ENCODE data around the gene PRDM13.

Gene PRDM13

GRCh38 chr6:99606656-99607415 is at the start of gene PRDM13:
TSS of gene PRDM13 (plus strand) at chr6:99606833. CDS start at chr6:99607035, 202 bp downstream.
- no peak within 1 kb of the TSS for H3K4me3 ChIP-seq (ENCODE audit: low read depth, low read length)
- H3K27ac ChIP-seq: no peak within 1 kb of the TSS
- in situ Hi-C loops (cut with HindIII; ENCODE audit: low pct_ligation_motif_present, low sequenced_read_pairs): loop anchor here (25.0 kb wide), 1 partner anchor 855 kb away; the partner anchor contains the start of gene SIM1
- no peak for DNase-seq
- H3K36me3 ChIP-seq (replicated peaks): no peaks in the 10 kb centered on the region
- TF ChIP-seq, protein P1, sequence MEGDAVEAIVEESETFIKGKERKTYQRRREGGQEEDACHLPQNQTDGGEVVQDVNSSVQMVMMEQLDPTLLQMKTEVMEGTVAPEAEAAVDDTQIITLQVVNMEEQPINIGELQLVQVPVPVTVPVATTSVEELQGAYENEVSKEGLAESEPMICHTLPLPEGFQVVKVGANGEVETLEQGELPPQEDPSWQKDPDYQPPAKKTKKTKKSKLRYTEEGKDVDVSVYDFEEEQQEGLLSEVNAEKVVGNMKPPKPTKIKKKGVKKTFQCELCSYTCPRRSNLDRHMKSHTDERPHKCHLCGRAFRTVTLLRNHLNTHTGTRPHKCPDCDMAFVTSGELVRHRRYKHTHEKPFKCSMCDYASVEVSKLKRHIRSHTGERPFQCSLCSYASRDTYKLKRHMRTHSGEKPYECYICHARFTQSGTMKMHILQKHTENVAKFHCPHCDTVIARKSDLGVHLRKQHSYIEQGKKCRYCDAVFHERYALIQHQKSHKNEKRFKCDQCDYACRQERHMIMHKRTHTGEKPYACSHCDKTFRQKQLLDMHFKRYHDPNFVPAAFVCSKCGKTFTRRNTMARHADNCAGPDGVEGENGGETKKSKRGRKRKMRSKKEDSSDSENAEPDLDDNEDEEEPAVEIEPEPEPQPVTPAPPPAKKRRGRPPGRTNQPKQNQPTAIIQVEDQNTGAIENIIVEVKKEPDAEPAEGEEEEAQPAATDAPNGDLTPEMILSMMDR (IDR thresholded peaks at IDR 0.05; ENCODE audit: low read depth, low read length, missing control alignments): no peak
- H3K27me3 ChIP-seq (replicated peaks): peaks cover 98% of the 10 kb centered on the region

DNA sequence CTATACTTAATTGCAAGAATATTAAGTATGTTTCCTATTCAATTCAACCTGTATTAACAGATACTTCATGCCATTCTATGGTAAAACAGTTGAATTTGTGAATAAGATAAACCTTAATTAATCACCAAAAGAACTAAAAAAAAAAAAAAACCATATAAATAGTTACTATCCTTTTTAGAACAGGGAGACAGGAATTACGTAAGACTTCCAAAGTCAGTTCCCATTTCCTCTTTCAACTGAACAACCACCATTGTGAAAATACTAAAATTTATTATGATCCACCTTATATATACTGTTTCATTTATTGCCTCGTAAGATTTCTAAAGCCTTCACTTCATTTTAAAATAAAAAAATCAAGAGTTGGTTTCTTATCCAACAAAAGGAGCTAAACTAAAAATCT is 47.6 kb upstream of the PRDM13 start:
- Histone ChIP-seq H3K27me3 (replicated peaks) (no peaks in the 10 kb centered on the region), H3K4me3 (ENCODE audit: low read depth, low read length) (no peak overlapping the region), H3K27ac (no peak overlapping the region), H3K36me3 (replicated peaks) (peaks cover 25% of the 10 kb centered on the region)
- TF ChIP-seq, protein P1 (IDR thresholded peaks at IDR 0.05; ENCODE audit: low read depth, low read length, missing control alignments): no peak
- in situ Hi-C loops (cut with HindIII; ENCODE audit: low pct_ligation_motif_present, low sequenced_read_pairs): no loop called here
- DNase-seq: no peak

DNA sequence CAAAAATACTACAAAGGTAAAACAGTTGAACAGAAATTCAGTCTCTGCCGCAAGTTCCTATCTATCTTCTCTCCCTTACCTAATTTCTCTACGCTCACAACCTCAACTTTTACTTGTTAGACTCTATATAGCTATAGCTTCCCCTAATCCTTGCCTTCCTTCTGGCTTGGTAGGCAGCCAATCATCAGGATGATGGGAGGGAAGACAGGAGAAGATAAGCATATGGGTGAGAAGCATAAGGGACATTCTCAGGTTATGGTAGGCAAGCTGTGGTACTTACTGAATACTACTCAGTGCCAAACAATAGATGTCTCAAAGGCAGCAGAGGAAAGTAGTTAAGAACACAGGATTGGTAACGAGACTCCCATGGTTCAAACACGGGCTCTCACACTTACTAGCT is 46.0 kb upstream of the PRDM13 start:
- Histone ChIP-seq H3K4me3 (ENCODE audit: low read depth, low read length) (no peak overlapping the region), H3K27me3 (replicated peaks) (no peaks in the 10 kb centered on the region), H3K36me3 (replicated peaks) (peaks cover 16% of the 10 kb centered on the region), H3K27ac (no peak overlapping the region)
- in situ Hi-C loops (cut with HindIII; ENCODE audit: low pct_ligation_motif_present, low sequenced_read_pairs): no loop called here
- TF ChIP-seq, protein P1 (IDR thresholded peaks at IDR 0.05; ENCODE audit: low read depth, low read length, missing control alignments): no peak
- DNase-seq: no peak

DNA sequence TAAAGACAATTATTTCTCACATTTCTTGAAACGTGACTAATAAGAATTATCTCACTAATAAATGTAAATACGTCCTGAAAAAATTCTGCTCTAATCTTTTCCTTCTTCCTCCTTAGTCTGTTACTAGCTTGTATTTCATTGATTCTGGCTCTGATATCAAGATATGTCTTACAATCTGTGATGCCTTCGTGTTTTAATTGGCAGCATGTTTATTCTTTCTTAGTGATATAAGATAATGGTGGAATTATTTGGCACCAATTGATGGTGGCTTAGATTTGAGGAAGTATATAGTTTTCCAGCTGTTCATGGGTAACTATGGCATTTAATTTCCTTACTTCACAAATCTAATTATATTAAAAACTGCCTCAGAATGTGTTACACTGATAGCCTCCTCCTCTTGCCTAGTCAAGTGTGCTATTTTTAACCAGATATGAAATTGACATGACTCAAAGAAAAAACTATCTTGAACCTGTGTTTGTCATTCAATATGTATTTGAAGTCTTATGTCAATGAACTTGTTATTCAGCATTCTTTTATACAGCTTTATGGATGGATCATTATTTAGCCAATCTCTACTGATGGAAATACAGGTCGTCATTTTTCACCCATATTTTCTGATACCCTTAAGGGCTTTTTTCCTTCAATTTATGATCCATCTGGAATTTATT is 43.4 kb upstream of the PRDM13 start:
- in situ Hi-C loops (cut with HindIII; ENCODE audit: low pct_ligation_motif_present, low sequenced_read_pairs): no loop called here

DNA sequence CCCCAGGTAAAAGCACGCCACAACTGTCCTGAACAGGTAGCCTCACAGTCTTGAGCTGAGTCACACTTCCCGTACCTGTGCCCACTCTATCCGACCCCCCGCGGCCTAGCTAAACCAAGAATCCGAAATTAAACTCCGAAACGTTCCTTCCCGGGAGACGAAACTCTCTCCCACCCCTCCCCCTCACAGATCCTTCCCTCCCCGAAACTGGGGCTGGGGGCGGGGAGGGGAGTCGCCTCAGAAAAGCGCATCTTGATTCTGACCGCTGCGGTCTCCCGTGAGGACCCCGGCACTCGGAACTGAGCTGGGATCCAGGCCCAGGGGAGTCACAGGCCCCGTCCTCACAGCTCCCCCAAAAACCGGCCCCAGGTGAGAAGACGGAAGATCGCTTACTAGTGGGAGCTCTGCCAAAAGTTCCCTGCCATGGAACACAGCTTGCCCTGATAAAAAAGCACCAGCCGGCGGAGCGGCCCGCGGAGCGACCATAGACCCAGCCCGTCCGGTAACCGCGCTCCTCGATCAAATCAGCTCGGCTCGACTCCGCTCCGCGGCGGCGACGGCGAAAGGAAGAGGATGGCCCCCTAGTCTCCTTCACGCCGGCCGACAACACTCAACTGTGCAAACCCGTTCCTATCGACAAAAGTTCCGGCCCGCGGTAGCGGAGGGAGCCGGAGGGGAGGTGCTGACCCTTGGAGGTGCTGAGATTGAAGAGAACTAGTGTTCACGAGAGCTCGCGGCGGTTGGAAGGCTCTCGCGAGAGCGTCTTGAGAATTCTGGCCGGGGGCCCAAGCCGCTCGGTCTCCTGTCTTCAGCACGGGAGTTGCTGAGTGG is 38.3 kb upstream of the PRDM13 start, which contains the start of gene CCNC:
Gene CCNC, minus strand, starts transcription at position 558 of the 831 bp plus-strand sequence. Its CDS starts 133 bp downstream, at position 425.
- no peaks in the 10 kb centered on the region for H3K27me3 ChIP-seq (replicated peaks)
- peak; percentile 96 for DNase-seq
- H3K36me3 ChIP-seq (replicated peaks): no peaks in the 10 kb centered on the region
- H3K27ac ChIP-seq: peak within 1 kb of the TSS; percentile 69
- peak within 1 kb of the TSS; percentile 92 for H3K4me3 ChIP-seq (ENCODE audit: low read depth, low read length)
- in situ Hi-C loops (cut with HindIII; ENCODE audit: low pct_ligation_motif_present, low sequenced_read_pairs): no loop called here
- TF ChIP-seq, protein P1 (IDR thresholded peaks at IDR 0.05; ENCODE audit: low read depth, low read length, missing control alignments): no peak

More for the DNA sequence above, 43.4 kb upstream of the PRDM13 start:
- Histone ChIP-seq H3K27ac (no peak overlapping the region), H3K36me3 (replicated peaks) (peaks cover 5% of the 10 kb centered on the region), H3K27me3 (replicated peaks) (no peaks in the 10 kb centered on the region), H3K4me3 (ENCODE audit: low read depth, low read length) (no peak overlapping the region)
- TF ChIP-seq, protein P1 (IDR thresholded peaks at IDR 0.05; ENCODE audit: low read depth, low read length, missing control alignments): no peak
- DNase-seq: no peak

Measured in brain microvascular endothelial cell (primary cell).